GM21526 (cell line): ENCODE measurements around the gene ATP6V1B1.

Experiments
- ATAC-seq: cut with Tn5 transposase; IDR thresholded peaks from one replicate; pipeline ENCODE4 v1.9.1; 2021; ENCODE audit warnings: moderate library complexity; ENCODE audit not compliant: unreplicated experiment, low FRiP score

Gene ATP6V1B1

GRCh38 chr2:70923378-70924015 lies 12.2 kb upstream of the ATP6V1B1 start:
- ATAC-seq: no peak

GRCh38 chr2:70926042-70926441 lies 9.7 kb upstream of the ATP6V1B1 start:
- ATAC-seq: no peak

- ATAC-seq: no peak
Observed at GRCh38 chr2:70927138-70927537, 8.6 kb upstream of the ATP6V1B1 start.

- no peak for ATAC-seq
Observed at GRCh38 chr2:70927641-70928040, 8.1 kb upstream of the ATP6V1B1 start.

- ATAC-seq: no peak
Observed at GRCh38 chr2:70928366-70928765, 7.3 kb upstream of the ATP6V1B1 start.

- ATAC-seq: no peak
Observed at GRCh38 chr2:70930371-70931329, 5.0 kb upstream of the ATP6V1B1 start.

- ATAC-seq: no peak
Observed at GRCh38 chr2:70931376-70932000, 4.2 kb upstream of the ATP6V1B1 start.

- ATAC-seq: no peak
Observed at GRCh38 chr2:70932631-70933230, 3.0 kb upstream of the ATP6V1B1 start.

- no peak for ATAC-seq
Observed at GRCh38 chr2:70934981-70935380, 719 bp upstream of the ATP6V1B1 start.

- no peak for ATAC-seq
Observed at GRCh38 chr2:70936165-70936978, 672 bp downstream of the ATP6V1B1 start.

GRCh38 chr2:70936979-70937811 lies 1.5 kb downstream of the ATP6V1B1 start:
- ATAC-seq: no peak

- ATAC-seq: no peak
Observed at GRCh38 chr2:70937866-70938585, 2.3 kb downstream of the ATP6V1B1 start.

GRCh38 chr2:70938586-70938950 lies 2.9 kb downstream of the ATP6V1B1 start:
- ATAC-seq: no peak

- ATAC-seq: no peak
Observed at GRCh38 chr2:70939001-70939838, 3.5 kb downstream of the ATP6V1B1 start.

- ATAC-seq: no peak
Observed at GRCh38 chr2:70939839-70940580, 4.3 kb downstream of the ATP6V1B1 start.

GRCh38 chr2:70941186-70941585 lies 5.5 kb downstream of the ATP6V1B1 start:
- ATAC-seq: no peak

GRCh38 chr2:70941701-70942100 lies 6.0 kb downstream of the ATP6V1B1 start:
- no peak for ATAC-seq
